ENCODE data around the gene FAM90A26.
"Not testable (repeated sequence)": the region's sequence is repeated elsewhere in the genome, so short reads cannot be mapped to it uniquely, and the experiment has no call there.

The FAM90A26 gene

GRCh38 chr4:9153008-9153570, 17.1 kb upstream of the FAM90A26 start:
- peak overlapping the region; percentile 69 for H3K27ac ChIP-seq

GRCh38 chr4:9153571-9154157, 16.5 kb upstream of the FAM90A26 start:
- peak overlapping the region; percentile 69 for H3K27ac ChIP-seq

More at GRCh38 chr4:9153008-9153570, 17.1 kb upstream of the FAM90A26 start:
- peak; percentile 22; the same call in 1 of the 2 replicates for TF ChIP-seq ZFX (IDR thresholded peaks at IDR 0.05)

GRCh38 chr4:9155101-9155886, 14.9 kb upstream of the FAM90A26 start:
- H3K27ac ChIP-seq = not testable (repeated sequence)

- H3K27ac ChIP-seq = not testable (repeated sequence)
These were observed 11.8 kb upstream of the FAM90A26 start for GRCh38 chr4:9158392-9158791.

GRCh38 chr4:9160046-9160445, 10.2 kb upstream of the FAM90A26 start:
- H3K27ac ChIP-seq = not testable (repeated sequence)

GRCh38 chr4:9165990-9166389, 4.2 kb upstream of the FAM90A26 start:
- not testable (repeated sequence) for H3K27ac ChIP-seq

GRCh38 chr4:9210357-9210756, 40.1 kb downstream of the FAM90A26 start, which contains the start of gene USP17L10:
USP17L10 (plus strand) TSS chr4:9210657; CDS start chr4:9210657, 0 bp downstream.
- not testable (repeated sequence) for H3K27ac ChIP-seq

GRCh38 chr4:9214701-9215100, 44.5 kb downstream of the FAM90A26 start:
- H3K27ac ChIP-seq = not testable (repeated sequence)

GRCh38 chr4:9215105-9215504, 44.9 kb downstream of the FAM90A26 start, which contains the start of gene USP17L11:
USP17L11 (plus strand) TSS chr4:9215405; CDS start chr4:9215405, 0 bp downstream.
- H3K27ac ChIP-seq = not testable (repeated sequence)

- not testable (repeated sequence) for H3K27ac ChIP-seq
These were observed 49.6 kb downstream of the FAM90A26 start, which contains the start of gene USP17L12 for GRCh38 chr4:9219852-9220251. USP17L12 (plus strand) TSS chr4:9220152; CDS start chr4:9220152, 0 bp downstream.

GRCh38 chr4:9224596-9224995, 54.4 kb downstream of the FAM90A26 start, which contains the start of gene USP17L13:
USP17L13 (plus strand) TSS chr4:9224896; CDS start chr4:9224896, 0 bp downstream.
- H3K27ac ChIP-seq = not testable (repeated sequence)
